NCI-H524 treated with DMSO at 0.1 percent for 48 hours (cell line): Measurements from ENCODE around the gene KLF13.

Source experiments
- DNase-seq: peaks from one replicate; lab custom pipeline; 2025; lab: John Stamatoyannopoulos, UW

The KLF13 gene

GRCh38 chr15:31381801-31382712 is 55.4 kb downstream of the KLF13 start:
- no peak for DNase-seq

- DNase-seq = no peak
These were observed 56.0 kb downstream of the KLF13 start for GRCh38 chr15:31382713-31383045.

- DNase-seq = no peak
These were observed 56.5 kb downstream of the KLF13 start for GRCh38 chr15:31383139-31383538.

- DNase-seq = no peak
These were observed 57.9 kb downstream of the KLF13 start for GRCh38 chr15:31384568-31384967.

- DNase-seq = no peak
These were observed 59.1 kb downstream of the KLF13 start for GRCh38 chr15:31385736-31386135.

- DNase-seq = no peak
These were observed 60.5 kb downstream of the KLF13 start for GRCh38 chr15:31387092-31387478.

GRCh38 chr15:31387479-31388118 is 61.0 kb downstream of the KLF13 start:
- DNase-seq = peak; percentile 57

- DNase-seq = no peak
These were observed 62.9 kb downstream of the KLF13 start for GRCh38 chr15:31389576-31389975.

- DNase-seq = no peak
These were observed 63.4 kb downstream of the KLF13 start for GRCh38 chr15:31390029-31390428.

- no peak for DNase-seq
These were observed 64.3 kb downstream of the KLF13 start for GRCh38 chr15:31390777-31391486.

- DNase-seq = no peak
These were observed 65.3 kb downstream of the KLF13 start for GRCh38 chr15:31391687-31392671.

- no peak for DNase-seq
These were observed 66.2 kb downstream of the KLF13 start for GRCh38 chr15:31392761-31393401.

GRCh38 chr15:31393444-31394091 is 66.9 kb downstream of the KLF13 start:
- DNase-seq = no peak

- DNase-seq = peak; percentile 77
These were observed 70.4 kb downstream of the KLF13 start for GRCh38 chr15:31396881-31397560.

GRCh38 chr15:31397851-31398661 is 71.4 kb downstream of the KLF13 start:
- no peak for DNase-seq

GRCh38 chr15:31398677-31399301 is 72.2 kb downstream of the KLF13 start:
- DNase-seq = no peak

GRCh38 chr15:31399544-31400171 is 73.0 kb downstream of the KLF13 start:
- no peak for DNase-seq

- no peak for DNase-seq
These were observed 73.7 kb downstream of the KLF13 start for GRCh38 chr15:31400222-31400927.
